HEK293T (cell line): ENCODE data around the gene SYCE3.

Source experiments
- CTCF ChIA-PET: fragments of 350-600 bp; formaldehyde crosslinking; extraction: SDS; loops from one replicate; lab custom pipeline; 2021; ENCODE audit warnings: antibody characterized with exemption, inconsistent platforms; lab: Yijun Ruan, JAX
- POLR2A ChIA-PET: fragments of 350-600 bp; formaldehyde crosslinking; extraction: SDS; loops from one replicate; lab custom pipeline; 2020; ENCODE audit warnings: antibody characterized with exemption, inconsistent platforms; lab: Yijun Ruan, JAX
- DNase-seq: peaks from one replicate; pipeline ENCODE4 v3.0.0; 2012; ENCODE audit warnings: mixed read lengths; ENCODE audit errors: extremely low spot score
- ARNT ChIP-seq: fragments of 450-650 bp; IDR thresholded peaks from 2 replicates; pipeline ENCODE4 v1.6.1; 2017; ENCODE audit warnings: mild to moderate bottlenecking
- BHLHE40 ChIP-seq: fragments of 450-650 bp; IDR thresholded peaks from 2 replicates; pipeline ENCODE4 v1.6.1; 2016; ENCODE audit warnings: mild to moderate bottlenecking, moderate library complexity, borderline replicate concordance
- CTBP1 ChIP-seq: fragments of 450-650 bp; IDR thresholded peaks from 2 replicates; pipeline ENCODE4 v1.6.1; 2016; ENCODE audit warnings: borderline replicate concordance
- ELF4 ChIP-seq: fragments of 450-650 bp; IDR thresholded peaks from 2 replicates; pipeline ENCODE4 v1.6.1; 2017; ENCODE audit warnings: antibody characterized with exemption
- FOXA1 ChIP-seq: fragments of 450-650 bp; IDR thresholded peaks from 2 replicates; pipeline ENCODE4 v1.6.1; 2016; ENCODE audit warnings: mild to moderate bottlenecking
- FOXK2 ChIP-seq: fragments of 450-650 bp; IDR thresholded peaks from 2 replicates; pipeline ENCODE4 v1.6.1; 2016; ENCODE audit warnings: mild to moderate bottlenecking
- FOXM1 ChIP-seq: fragments of 450-650 bp; IDR thresholded peaks from 2 replicates; pipeline ENCODE4 v1.6.1; 2017; ENCODE audit warnings: mild to moderate bottlenecking, borderline replicate concordance
- HDGF ChIP-seq: fragments of 450-650 bp; IDR thresholded peaks from 2 replicates; pipeline ENCODE4 v1.6.1; 2017; ENCODE audit warnings: antibody characterized with exemption, borderline replicate concordance
- L3MBTL2 ChIP-seq: fragments of 450-650 bp; conservative IDR thresholded peaks from 2 replicates; pipeline ENCODE4 v1.6.1; 2016; ENCODE audit warnings: mild to moderate bottlenecking
- LEF1 ChIP-seq: fragments of 450-650 bp; IDR thresholded peaks from 2 replicates; pipeline ENCODE4 v1.6.1; 2017; ENCODE audit warnings: mild to moderate bottlenecking, borderline replicate concordance
- NFRKB ChIP-seq: fragments of 450-650 bp; IDR thresholded peaks from 2 replicates; pipeline ENCODE4 v1.6.1; 2016; ENCODE audit warnings: mild to moderate bottlenecking, moderate library complexity
- PKNOX1 ChIP-seq: fragments of 450-650 bp; IDR thresholded peaks from 2 replicates; pipeline ENCODE4 v1.6.1; 2016
- SP1 ChIP-seq: fragments of 450-650 bp; IDR thresholded peaks from 2 replicates; pipeline ENCODE4 v1.6.1; 2017
- SUZ12 ChIP-seq: fragments of 450-650 bp; IDR thresholded peaks from 2 replicates; pipeline ENCODE4 v1.6.1; 2016; ENCODE audit warnings: mild to moderate bottlenecking
- TARDBP ChIP-seq: fragments of 450-650 bp; IDR thresholded peaks from 2 replicates; pipeline ENCODE4 v1.6.1; 2016
- ZNF384 ChIP-seq: fragments of 450-650 bp; IDR thresholded peaks from 2 replicates; pipeline ENCODE4 v1.6.1; 2016

The SYCE3 gene

GRCh38 chr22:50600967-50601668 is 38.4 kb upstream of the SYCE3 start:
- POLR2A ChIA-PET: interaction anchor here (0.7 to 1.6 kb wide), 8 partner anchors 8 to 93 kb away, joined by 3 to 8 read pairs (median 4); partner anchors contain the start of genes CHKB, CPT1B, LMF2 and SCO2
- CTCF ChIA-PET: no interaction called here
- no peak for TF ChIP-seq SP1
- TF ChIP-seq L3MBTL2: no peak
- TF ChIP-seq NFRKB: no peak
- no peak for TF ChIP-seq HDGF
- no peak for TF ChIP-seq LEF1
- no peak for TF ChIP-seq ZNF384
- TF ChIP-seq TARDBP: no peak
- TF ChIP-seq PKNOX1: no peak
- no peak for TF ChIP-seq SUZ12
- no peak for TF ChIP-seq CTBP1
- no peak for TF ChIP-seq ARNT
- no peak for TF ChIP-seq ELF4
- DNase-seq: peak; percentile 32

GRCh38 chr22:50600538-50600937 is 37.8 kb upstream of the SYCE3 start, which contains the start of gene MAPK8IP2:
Gene MAPK8IP2 (plus strand): TSS chr22:50600793. CDS start chr22:50600819, 26 bp downstream.
- CTCF ChIA-PET: no interaction called here
- DNase-seq: peak; percentile 70
- POLR2A ChIA-PET: interaction anchor here (1.0 to 1.5 kb wide), 3 partner anchors 18 to 93 kb away, joined by 3 to 4 read pairs (median 3); partner anchors contain the start of genes CHKB, LMF2, NCAPH2 and SCO2
- TF ChIP-seq HDGF (no peak), ELF4 (no peak), FOXM1 (no peak), FOXA1 (no peak), SUZ12 (no peak), CTBP1 (no peak), ZNF384 (no peak), NFRKB (no peak), FOXK2 (no peak), LEF1 (no peak), ARNT (no peak)

- ChIA-PET POLR2A (interaction anchor here (1.0 to 1.5 kb wide), 3 partner anchors 17 to 92 kb away, joined by 3 to 4 read pairs (median 3); partner anchors contain the start of genes CHKB, LMF2, NCAPH2 and SCO2), CTCF (no interaction called here)
- peak; percentile 74 for DNase-seq
- TF ChIP-seq SUZ12 (no peak), L3MBTL2 (0 out of 2 replicates have a peak, but pooled peaks have one; percentile 27)
These were observed 37.2 kb upstream of the SYCE3 start for GRCh38 chr22:50599816-50600455.

- CTCF ChIA-PET: no interaction called here
- no peak for DNase-seq
These were observed 34.4 kb upstream of the SYCE3 start for GRCh38 chr22:50597097-50597496.

GRCh38 chr22:50595189-50595588 is 32.5 kb upstream of the SYCE3 start:
- ChIA-PET CTCF (no interaction called here), POLR2A (no interaction called here)
- no peak for TF ChIP-seq HDGF
- no peak for TF ChIP-seq ELF4
- TF ChIP-seq FOXA1: no peak
- TF ChIP-seq FOXM1: no peak
- no peak for TF ChIP-seq FOXK2
- no peak for TF ChIP-seq ARNT
- no peak for TF ChIP-seq SUZ12
- TF ChIP-seq ZNF384: no peak
- TF ChIP-seq LEF1: no peak
- TF ChIP-seq SP1: no peak
- TF ChIP-seq TARDBP: no peak
- no peak for TF ChIP-seq L3MBTL2
- no peak for TF ChIP-seq NFRKB
- TF ChIP-seq CTBP1: no peak
- TF ChIP-seq BHLHE40: no peak
- TF ChIP-seq PKNOX1: no peak
- DNase-seq: no peak

More at GRCh38 chr22:50597097-50597496, 34.4 kb upstream of the SYCE3 start:
- TF ChIP-seq SUZ12 (no peak), CTBP1 (no peak), SP1 (no peak), BHLHE40 (no peak), FOXA1 (no peak), LEF1 (no peak), TARDBP (no peak), L3MBTL2 (no peak), NFRKB (no peak), ZNF384 (no peak), FOXM1 (no peak), PKNOX1 (no peak), HDGF (no peak), ARNT (no peak), FOXK2 (no peak), ELF4 (no peak)
- POLR2A ChIA-PET: no interaction called here
